K562 (cell line): ENCODE data around the gene CPPED1. TPM values are rescaled to one million over a fixed set of nuclear protein-coding genes. Genes with fewer than 3 reads are reported as not detected.

Experiments used
- DMBX1 ChIP-seq: fragments of 250-450 bp; sonication (Bioruptor Pico); IDR thresholded peaks from 2 replicates; pipeline ENCODE4 v1.8.0; 2022; ENCODE audit warnings: inconsistent platforms, mild to moderate bottlenecking, moderate library complexity, borderline replicate concordance
- HDAC3 ChIP-seq: fragments of 450-650 bp; IDR thresholded peaks from 2 replicates; pipeline ENCODE4 v1.6.1; 2018; ENCODE audit warnings: borderline replicate concordance, mild to moderate bottlenecking, moderate library complexity; ENCODE audit not compliant: partially characterized antibody
- MAFF ChIP-seq: IDR thresholded peaks from 2 replicates; pipeline ENCODE4 v1.6.1; 2012; ENCODE audit warnings: low read length, improper control_type of control experiment
- TEAD1 ChIP-seq, 2 experiments: fragments of 450-650 bp in 1 of 2; sonication (generic) in 1 of 2; formaldehyde crosslinking; IDR thresholded peaks; 2 replicates each; pipeline versions ENCODE4 v1.4.0 to v1.8.0; 2020 to 2022; ENCODE audit warnings: mild to moderate bottlenecking in 2 of 2, missing genetic modification reagents in 1 of 2
- ZNF197 ChIP-seq: fragments of 200-800 bp; sonication (Bioruptor generic); IDR thresholded peaks from 2 replicates; pipeline ENCODE4 v1.6.1; 2016; ENCODE audit warnings: low read depth, missing genetic modification characterization, missing compliant biosample characterization
- ZNF318 ChIP-seq, 2 experiments: fragments of 450-650 bp; IDR thresholded peaks; 2 replicates each; pipeline ENCODE4 v1.6.1; 2016; ENCODE audit warnings: mild to moderate bottlenecking in 2 of 2, borderline replicate concordance in 1 of 2, low read depth in 1 of 2, moderate library complexity in 1 of 2
- ZNF79 ChIP-seq: fragments of 250-450 bp; sonication (Bioruptor Pico); IDR thresholded peaks from 2 replicates; pipeline ENCODE4 v1.4.0; 2020; ENCODE audit warnings: low read depth, mild to moderate bottlenecking, moderate library complexity
- polyA plus RNA-seq, 8 experiments: library from polyadenylated mRNA; depleted of rRNA in 4 of 8; stranded (reverse) in 5 of 8; unstranded in 3 of 8; fragments of >200 nt; fragmentation: Nextera tagmentation in 2 of 8; fragmentation: Illumina TruSeq in 1 of 8; extraction: Ambion mirVana in 2 of 8; extraction: Trizol in 1 of 8; gene quantifications; 2 replicates each; pipeline versions ENCODE4 v1.2.1 to v1.2.3, GENCODE V29; 2011 to 2014; ENCODE audit warnings: inconsistent platforms in 1 of 8, missing spikeins in 1 of 8
- total RNA-seq, 7 experiments: library from RNA; depleted of rRNA in 6 of 7; stranded (reverse); fragments of >200 nt in 6 of 7; fragmentation: Illumina TruSeq in 2 of 7; extraction: Trizol in 2 of 7; gene quantifications; 2 replicates each; pipeline versions ENCODE4 v1.2.1 to v1.2.3, GENCODE V29; 2011 to 2021; ENCODE audit warnings: low replicate concordance in 1 of 7
- TF ChIP-seq, protein P1 (sequence below): fragments of 450-650 bp; IDR thresholded peaks from 2 replicates; pipeline ENCODE4 v1.6.1; 2016

CPPED1 gene
- total and polyA plus RNA-seq, 9 of the 15 experiments (the other 6 are each of a cell fraction or from before 2014, with no cell fraction given): 7.5 to 25.7 (median 16.9) TPM

DNA sequence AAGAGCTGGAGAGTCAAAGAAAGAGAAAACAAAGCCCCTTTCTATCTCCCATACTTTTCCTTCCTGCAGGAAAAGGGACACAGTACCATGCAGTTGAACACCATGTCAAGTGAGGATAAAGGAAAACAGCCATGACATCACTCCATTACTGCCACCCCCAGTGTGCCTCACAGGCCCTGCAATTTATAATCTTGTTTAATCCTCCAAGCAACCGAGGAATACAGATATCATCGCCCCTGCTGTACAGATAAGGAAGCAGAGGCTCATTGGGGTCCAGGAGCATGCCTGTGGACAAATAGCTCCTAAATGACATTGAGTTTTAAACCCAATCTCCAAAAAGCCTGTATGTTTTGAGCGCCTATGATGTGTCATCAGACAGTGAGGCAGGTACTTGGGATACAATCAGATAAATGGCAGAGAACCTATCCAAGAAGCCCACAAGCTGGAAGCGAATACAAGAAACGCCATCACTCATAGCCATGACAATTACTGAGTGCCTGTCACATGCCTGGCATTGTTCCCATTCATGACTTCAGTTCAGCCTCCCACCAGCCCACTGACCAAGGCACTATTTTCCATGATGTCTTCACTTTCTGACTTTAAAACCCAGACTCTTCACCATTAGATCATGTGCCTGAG is 45.5 kb downstream of the CPPED1 start (continued):
- TF ChIP-seq ZNF197 (CRISPR knock-in tag): no peak
- TF ChIP-seq, protein P1, sequence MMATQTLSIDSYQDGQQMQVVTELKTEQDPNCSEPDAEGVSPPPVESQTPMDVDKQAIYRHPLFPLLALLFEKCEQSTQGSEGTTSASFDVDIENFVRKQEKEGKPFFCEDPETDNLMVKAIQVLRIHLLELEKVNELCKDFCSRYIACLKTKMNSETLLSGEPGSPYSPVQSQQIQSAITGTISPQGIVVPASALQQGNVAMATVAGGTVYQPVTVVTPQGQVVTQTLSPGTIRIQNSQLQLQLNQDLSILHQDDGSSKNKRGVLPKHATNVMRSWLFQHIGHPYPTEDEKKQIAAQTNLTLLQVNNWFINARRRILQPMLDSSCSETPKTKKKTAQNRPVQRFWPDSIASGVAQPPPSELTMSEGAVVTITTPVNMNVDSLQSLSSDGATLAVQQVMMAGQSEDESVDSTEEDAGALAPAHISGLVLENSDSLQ: peak; percentile 95
- peak in 1 of 2 experiments; percentile 80; a peak in 2 of 4 replicates for TF ChIP-seq ZNF318 (IDR thresholded peaks at IDR 0.05; ENCODE audit: borderline replicate concordance in 1 of 2, low read depth in 1 of 2)
- no peak for TF ChIP-seq DMBX1 (CRISPR knock-in tag)
- TF ChIP-seq HDAC3: no peak
- TF ChIP-seq ZNF79 (CRISPR knock-in tag): no peak
- 0 out of 4 replicates have a peak, but pooled peaks of 1 of the 2 experiments have one; percentile 14 for TF ChIP-seq TEAD1 (CRISPR knock-in tag; IDR thresholded peaks at IDR 0.05)
- TF ChIP-seq MAFF: no peak
